NCI-H774 (cell line): Measurements from ENCODE around the gene KCNF1.
A peak's percentile ranks its signal among the peaks of the same experiment; 100 is the strongest.

Source experiments
- DNase-seq: peaks from one replicate; lab custom pipeline; 2025; lab: John Stamatoyannopoulos, UW

The KCNF1 gene

DNA sequence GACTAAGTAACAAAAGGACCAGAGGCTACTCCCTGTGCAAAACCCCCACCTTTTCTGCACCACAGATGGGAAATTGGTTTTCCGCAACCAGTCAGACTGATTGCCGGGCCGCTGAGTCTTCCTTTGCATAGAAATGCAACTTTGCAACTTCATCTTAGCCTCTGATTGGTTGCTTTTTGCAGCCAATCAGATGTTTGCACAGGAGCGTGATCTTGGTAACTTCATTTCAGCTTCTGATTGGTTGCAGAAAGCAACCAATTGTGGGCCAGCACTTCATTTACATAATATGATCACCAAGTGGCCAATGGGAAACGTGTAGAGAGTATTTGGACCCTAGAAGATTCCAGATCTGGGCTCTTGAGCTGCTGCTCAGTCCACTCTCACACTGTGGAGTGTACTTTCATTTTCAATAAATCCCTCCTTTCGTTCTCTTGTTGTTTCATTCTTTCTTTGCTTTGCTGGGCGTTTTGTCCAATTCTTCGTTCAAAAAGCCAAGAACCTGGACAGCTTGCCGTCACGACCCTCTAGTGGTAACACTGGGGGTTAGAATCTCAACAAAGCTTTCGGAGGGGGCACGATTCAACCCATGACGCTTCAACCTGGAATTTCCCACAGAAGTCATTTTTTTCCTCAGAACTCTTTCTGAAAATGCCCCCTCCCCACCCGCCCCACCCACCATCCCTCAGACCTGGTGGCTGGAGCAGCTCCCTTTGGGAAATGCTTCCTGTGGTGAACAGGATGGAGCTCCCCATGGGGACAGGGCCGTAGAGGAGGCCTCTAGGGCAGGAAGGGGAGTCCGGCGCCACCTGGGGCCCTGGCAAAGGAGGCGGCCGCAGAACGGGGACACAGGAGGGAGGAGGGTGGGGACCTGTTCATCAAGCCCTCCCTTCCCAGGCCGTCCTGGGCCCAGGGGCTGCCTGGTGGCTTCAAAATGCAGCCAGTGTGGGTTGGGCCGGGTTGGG is 31.8 kb upstream of the KCNF1 start:
- DNase-seq, result no peak

DNA sequence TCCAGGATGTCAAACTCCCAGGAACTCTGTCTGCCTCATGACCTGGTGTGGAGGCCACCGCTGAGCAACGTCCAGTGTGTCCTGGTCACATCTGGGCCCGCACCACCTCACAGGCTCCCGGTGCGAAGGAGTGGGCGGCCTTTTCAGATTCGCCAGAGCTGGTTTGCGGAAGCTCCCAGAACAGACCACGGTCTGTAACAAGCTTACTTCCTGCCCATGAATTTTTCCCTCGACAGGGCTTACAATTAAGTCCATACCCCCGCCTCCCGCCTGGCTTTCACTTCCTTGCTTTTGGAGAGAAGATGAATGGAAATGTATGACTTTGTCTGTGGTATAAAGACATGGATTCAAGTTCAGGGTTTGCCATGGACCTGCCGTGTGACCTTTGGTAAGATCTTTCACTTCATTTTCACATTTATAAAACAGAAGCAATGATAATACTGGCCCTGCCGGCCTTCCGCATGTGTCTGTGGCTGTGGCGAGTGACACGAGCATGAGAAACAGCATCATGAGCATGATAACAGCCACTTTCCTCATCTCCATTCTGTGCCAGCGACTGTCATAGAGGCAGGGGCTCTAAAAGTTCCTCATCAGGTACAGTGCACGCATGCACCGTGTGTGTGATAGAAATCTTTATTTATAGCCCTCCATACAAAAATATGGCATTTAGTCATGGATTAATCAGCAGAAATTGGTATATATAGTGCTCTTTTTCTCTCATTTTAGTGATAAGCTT is 31.0 kb upstream of the KCNF1 start:
- no peak for DNase-seq

DNA sequence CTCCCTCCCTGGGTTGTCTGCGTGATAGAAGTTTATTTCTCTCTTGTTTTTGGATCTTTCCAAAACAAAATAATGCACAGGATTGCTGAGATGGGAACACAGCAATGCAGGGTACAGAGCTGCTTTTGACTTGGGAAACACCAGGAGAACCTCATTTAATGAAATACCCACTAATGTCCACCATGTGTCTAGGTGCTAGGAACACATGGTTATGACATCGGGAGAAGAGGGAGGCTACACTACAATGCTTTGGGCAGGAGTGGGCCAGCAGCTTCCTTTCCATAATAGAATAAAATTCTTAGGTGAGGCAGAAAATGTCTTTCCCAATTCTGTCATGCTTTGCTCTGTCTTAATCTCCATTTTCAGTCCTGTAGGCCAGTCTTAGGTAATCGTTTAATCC is 29.2 kb upstream of the KCNF1 start:
- DNase-seq, result no peak

DNA sequence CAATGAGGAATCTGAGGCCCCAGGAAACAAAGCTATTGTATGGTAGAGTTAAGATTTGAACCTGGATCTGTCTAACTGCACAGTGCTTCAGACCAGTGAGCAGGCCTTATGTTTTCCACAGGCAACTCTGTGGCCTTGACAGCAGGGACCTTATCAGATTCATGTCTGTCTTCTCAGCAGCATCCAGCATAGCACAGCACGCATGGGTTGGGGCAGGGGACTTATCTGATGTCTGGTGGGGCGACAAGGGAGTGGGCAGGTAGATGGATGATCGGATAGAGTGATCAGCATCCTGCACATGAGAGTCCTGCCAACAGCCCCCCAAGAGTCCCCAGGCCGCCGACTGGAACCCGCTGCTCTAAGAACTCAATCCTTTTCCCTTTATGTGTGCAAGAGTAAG is 28.7 kb upstream of the KCNF1 start:
- no peak for DNase-seq

DNA sequence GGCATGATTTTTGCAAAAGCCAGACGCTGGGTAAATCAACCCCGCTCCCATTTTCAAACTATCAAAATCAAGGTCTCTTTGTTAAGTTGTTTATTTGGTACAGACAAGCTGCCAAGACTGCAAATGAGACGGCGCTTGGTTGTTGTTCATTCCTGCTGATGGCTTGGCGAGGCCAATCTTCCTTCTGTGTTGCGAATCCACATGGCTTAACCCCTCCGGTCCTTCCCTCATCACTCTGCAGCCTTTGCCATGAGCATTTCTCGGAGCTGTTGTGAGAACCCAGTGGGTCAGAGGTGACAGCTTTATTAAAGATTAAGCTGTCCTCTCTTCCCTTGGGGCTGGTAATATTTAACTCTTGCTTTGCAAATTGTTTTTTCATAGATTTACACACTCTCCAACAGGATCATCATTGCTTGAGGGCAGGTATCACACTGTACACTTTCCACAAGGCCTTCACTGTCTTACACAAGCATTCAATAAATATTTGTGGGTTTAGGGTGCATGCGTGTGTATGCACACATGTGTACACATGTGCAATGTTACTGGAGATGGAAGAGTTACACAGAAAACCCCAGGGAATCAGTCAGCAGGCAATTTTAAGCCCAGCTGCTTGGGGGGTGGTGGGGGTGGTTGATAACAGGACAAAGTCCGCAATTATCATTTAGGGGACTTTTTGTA is 27.8 kb upstream of the KCNF1 start:
- DNase-seq, result no peak

DNA sequence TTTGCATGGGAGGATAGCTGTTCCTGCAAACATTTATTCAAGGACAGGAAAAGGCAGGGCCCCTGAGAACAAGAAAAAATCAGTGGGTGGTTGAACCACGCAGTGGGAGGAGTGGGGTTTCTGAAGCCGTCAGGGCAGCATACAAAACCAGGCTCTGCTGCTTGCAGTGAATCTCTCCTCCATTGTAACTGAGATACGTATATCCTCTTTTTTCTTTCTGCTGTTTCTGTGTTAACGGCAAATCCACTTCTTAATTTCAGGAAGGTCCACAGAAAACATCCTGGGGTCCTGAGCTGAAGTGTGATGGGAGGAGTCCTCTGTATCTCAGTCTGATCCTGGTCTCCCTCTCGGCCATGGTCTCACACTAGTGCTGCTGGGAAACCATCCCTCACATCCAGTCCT is 27.2 kb upstream of the KCNF1 start:
- DNase-seq, result no peak

DNA sequence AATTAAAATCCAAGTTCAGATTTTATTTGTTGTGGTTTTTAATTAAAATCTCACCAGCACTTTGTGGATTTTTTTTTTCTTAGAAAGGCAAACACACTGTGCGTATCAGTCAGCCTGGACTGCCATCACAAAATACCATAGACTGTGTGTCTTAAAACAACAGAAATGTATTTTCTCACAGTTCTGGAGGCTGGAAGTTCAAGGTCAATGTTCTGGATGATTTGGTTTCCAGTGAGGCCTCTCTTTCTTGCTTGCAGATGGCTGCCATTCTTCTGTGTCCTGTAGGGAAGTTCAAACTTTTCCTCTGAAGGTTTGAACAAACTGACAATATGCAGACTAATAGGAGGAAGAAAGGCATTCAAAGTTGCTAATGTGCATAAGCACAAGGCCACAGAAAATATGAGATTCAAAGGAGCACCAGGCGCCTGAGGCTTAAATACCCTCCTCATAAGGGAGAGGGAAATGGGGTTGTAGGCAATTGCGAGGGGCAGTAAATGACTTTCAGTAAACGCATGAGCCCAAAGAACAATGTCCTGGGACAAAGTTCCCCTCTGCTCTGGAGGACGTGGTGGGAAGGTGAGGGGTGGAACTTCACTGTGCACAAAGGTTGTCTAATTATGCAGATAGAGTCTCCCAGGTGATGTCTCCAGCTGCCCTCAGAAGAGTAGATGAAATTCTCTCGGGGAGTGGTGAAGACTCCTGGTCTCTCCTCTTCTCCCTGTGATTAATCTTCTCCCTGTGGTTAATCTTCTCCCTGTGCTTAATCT is 26.5 kb upstream of the KCNF1 start:
- DNase-seq, result no peak

DNA sequence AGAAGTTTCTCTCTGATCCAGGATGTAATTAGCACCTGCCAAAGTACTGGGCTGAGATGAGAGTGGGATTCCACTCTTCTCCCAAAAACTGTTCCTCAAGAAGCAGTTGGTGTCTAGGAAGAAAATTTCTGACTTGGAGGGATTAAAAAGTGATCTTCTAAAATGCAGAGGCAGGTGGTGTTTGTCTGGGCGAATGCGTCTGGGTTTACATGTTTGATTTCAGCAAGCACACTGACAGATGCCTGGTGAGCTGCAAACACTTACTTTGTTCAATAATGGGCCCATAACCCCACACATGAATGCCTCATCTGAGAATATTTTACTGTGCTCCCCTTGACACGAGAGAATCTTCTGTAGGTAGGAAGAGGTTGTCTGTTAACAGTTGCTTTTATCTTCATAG is 24.3 kb upstream of the KCNF1 start:
- no peak for DNase-seq

DNA sequence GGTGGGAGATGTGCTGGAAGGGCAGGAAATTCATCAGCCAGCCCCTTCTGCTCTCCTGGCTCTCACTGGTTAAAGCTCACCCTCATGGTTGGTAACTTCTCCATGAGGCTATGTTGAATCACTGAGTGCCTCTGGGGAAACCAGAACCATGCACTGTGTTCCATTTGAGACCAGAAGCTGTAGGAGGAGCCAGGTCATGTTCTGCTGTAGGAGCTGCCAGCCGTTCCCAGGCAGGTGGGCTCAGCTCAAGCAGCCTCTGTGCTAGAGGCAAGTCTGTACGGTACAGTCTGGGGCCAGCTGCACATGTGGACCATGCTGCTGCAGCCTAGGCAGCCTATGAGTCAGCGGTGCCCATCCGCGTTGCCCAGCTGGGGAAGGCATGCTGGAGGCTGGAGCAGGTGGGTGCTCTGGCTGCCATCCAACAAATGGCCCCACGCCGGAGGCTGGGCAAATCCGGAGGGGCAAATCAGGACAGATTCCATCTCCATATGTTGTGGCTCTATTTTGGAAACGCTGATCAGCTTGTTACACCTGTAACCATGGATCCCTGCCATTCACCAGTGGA is 22.0 kb upstream of the KCNF1 start:
- peak; percentile 44 for DNase-seq

DNA sequence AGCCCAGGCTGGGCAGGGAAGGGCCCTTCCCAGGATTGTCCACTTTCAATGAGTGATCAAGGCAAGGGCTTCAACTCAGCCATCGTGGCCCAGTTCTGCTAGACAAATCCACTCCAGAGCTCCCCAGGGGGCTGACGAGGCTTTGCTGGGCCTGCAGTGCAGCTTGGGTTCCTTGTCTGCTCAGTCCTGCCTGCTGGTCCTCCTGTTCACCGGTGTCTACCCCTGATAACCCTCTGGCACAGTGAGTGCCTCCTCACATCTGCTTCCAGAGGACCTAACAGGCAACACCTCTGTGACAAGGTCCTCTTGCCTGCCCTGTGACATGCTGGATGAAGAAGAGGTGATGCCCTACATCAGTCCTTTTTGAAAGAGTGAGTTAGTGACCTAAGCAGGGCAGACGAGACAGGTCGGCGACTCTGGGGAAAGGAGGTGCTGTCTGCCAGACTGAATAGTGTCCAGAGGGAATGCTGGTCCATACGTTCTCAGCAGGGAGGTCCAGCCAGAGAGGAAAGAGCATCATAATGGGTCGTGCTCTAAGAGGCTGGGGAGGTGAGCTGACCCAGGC is 20.9 kb upstream of the KCNF1 start:
- no peak for DNase-seq

DNA sequence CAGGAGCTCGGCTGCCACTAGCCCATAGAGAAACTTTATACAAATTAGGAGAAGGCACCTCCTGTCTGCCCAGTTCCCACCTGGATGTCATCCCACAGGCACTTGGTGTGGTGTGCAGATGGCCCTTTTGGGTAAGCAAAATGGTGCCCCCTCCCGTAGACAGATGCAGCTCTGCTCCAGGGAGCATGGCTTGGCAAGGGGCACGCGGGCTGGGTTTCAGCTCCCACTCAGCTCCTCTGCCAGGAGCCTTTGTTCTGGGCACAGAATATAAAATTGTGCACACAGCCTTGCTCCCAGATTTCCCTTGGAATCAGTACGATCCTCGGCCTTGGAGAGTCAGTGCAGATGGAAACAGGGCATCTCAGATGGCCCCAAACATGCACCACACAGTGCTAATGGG is 20.3 kb upstream of the KCNF1 start:
- DNase-seq, result no peak

DNA sequence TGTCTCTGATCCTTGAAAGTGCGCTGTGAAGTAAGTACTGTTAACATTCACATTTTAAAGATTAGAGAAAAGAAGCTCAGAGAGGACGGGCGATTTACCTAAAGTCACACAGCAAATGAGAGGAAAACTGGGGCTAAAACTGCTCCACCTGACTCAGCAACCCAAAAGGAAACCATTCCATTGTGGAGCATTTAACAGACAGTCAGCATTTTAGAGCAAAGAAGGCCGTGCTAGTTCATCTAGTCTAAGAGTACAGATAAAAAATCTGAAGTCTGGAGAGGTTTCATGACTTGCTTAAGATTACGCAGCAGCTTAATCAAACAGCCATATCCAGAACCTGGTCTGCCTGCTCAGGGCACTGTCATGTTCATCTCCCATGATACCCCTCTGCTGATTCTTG is 19.9 kb upstream of the KCNF1 start:
- no peak for DNase-seq

DNA sequence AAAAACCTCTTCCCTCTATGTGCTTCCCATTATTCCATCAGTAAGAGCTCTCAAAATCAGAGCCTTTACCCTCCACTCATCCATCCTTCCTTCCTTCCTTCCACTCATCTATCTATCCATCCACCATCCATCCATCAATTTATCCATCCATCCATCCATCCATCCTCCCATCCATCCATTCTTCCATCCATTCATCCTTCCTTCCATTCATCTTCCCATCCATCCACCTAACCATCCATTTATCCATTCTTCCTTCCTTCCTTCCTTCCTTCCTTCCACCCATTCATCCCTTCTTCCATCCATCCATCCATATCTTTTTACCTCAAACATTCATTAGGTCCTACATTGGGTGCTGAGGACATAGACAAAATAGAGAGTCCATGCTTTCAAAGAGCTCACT is 19.4 kb upstream of the KCNF1 start:
- DNase-seq, result no peak

DNA sequence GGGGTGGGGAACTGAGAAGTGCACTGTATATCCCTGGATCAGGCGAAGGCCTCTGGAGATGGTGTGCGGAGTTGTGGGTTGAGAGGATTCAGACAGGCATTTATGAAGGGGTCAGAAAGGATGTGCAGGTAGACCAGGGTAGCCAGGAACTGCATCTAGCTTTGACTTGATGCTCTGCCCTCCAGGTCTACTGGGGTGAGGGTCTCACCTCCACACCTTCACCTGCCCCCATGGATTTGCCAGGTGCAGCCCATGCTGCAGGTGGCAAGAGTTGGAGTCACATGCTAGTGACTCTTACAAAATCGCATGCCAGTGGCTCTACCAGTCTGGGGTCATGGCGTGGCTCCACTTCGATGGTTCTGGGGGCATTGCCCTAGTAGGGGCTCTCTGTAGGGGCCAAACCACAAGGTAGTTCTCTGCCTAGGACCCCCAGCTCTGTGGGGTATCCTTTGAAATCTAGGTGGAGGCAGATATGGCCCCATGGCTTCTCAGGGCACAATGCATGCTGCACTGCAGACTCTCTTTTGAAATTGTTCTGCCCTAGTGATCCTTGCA is 18.9 kb upstream of the KCNF1 start:
- no peak for DNase-seq

DNA sequence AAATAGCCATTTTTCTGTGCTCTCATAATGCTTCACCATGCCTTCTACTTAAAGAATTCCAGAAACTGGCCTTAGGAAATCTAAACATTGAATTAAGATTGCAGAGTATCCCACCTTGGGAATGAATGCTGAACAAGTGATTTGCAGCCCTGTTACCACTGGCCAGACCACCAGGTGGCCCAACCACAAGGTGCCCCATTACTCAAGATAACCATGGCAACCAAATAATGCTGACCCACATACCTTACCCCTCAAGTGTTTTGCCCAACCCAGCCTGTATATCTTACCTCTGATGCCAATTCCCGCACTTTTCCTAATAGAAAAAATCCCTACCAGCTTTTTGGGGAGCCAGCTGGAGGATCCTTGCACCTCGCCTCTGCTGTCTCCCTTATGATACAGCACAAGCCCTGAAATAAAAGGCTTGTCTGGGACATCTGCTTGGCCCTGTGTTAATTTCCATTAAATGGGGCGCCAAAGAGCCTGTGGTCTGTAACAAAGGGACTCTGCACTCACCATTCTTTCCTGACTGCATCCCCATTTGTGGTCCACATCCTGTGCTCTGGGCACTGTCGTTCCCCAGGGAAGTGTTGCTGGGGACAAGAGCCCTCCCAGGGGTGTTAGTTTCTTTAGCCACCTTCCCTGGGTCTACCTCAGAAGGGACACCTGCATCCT is 17.3 kb upstream of the KCNF1 start:
- no peak for DNase-seq

DNA sequence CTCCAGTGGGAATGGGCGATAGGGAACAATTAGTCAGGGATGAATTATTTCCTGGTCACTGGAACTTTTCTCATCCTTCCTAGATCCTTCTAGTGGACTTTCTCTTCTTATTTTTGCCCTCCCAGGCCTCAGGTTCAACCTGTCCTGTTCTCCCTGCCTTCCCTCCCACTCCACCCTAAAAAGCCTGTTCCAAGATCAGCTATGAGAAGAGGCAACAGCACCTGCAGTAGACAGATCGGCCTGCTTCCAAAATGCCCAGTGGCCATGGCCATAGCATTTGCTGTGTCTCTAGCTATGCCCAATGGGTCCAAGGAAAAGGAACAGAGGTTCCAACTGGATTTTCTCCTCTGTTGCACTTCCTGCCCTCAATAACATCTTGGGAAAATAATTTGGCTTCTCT is 16.5 kb upstream of the KCNF1 start:
- no peak for DNase-seq

DNA sequence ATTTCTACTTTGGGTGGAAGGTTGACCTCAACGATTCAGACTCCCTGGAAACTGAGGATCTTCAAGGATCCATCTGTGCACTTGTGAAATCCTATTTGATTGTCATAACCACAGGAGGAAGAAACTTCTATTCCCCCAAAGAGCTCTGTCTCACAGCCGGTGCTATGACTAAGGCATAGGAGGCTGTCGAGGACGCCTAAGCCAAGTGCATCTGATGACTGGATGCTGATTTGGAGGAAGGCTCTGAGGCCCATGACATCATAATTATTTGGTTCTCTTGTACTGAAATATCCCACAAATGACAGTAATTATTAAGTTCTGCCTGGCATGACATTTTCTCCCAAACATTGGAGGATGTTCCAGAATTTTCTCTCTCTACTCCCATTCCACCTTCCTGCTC is 13.8 kb upstream of the KCNF1 start:
- DNase-seq, result no peak

DNA sequence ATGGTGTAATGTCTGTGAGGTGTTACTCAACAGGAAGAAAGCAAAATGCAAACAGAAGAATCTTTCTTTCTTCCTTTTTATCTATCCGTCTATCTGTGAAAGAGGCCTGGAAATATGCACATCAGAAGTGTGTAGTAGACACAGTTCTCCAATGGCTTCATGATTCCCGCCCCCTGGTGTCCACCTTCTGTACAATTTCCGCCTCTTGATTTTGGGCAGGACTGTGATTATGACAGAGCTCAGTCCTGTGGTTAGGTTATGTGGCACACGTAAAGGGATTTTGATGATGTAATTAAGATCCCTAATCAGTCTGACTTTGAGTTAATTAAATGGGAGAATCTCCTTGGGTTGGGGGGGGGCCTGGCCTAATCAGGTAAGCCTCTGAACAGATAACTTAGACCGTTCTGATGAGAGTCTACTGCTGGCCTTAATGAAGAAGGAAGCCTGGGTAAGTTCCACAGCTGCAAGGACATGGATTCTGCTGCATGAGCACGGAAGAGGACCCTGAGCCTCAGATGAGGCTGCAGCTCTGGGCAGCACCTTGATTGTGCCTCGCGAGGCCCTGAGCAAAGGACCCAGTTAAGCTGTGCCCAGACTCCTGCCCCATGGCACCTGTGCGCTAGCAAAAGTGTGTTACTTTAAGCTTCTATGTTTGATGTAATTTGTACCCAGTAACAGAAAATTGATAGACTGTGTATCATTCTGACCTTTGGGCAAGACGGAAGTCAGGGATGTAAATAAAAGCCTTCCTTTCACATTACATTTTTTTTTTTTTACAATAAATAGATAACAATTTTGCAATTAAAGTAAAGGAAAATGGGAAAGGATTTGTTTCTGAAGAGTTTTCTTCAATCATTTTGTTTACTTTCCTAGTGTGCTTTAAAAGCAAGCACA is 11.3 kb upstream of the KCNF1 start:
- no peak for DNase-seq

DNA sequence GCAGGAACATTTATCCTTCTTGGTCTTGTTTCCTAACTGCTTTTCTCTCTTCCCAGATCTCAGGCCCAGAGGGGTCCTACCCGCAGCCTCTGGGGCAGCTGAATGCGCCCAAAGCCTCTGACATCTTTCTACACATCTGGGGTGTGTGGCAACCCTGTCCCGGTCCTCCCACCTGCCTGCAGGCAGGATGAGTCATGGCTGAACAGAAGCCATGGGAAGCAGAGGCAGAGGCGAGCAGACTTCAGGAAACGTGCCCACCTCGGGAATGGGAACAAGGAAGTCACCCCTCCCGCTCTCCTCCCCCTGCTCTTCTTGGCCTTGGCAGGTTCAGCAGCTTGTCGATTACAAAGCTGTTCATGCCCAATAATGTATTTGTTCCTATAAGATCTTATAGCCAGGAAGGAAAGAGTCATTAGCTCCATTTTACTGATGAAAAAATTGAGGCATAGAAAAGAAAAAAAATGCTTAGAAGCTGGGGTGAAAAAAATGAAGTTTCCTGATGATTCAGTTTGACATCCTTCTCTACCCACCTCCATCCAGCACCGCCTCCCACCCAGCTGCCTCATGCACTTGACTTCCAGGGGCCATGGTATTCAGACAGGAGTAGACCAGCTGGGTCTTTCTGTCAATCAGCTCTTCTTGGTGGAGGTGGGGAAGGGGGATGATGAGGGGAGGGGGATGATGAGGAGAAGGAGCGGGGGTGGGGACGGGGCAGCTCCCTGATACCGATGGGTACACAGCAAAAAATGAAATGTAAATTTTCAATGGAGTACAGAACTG is 10.4 kb upstream of the KCNF1 start:
- no peak for DNase-seq
